ENCODE results near the gene TSC22D1. TPM values are rescaled to one million over a fixed set of nuclear protein-coding genes. Genes with fewer than 3 reads are reported as not detected.

Gene TSC22D1
- total and polyA plus RNA-seq, 9 donors: 100 to 369 (median 154) TPM

- TF ChIP-seq EP300 (IDR thresholded peaks at IDR 0.05): no peak
- TF ChIP-seq CTCF (IDR thresholded peaks at IDR 0.05): no peak
- TF ChIP-seq POLR2A (IDR thresholded peaks at IDR 0.05): no peak
- WGBS, 3 donors: 97 to 98% (median 98%) methylated on average over 7 of the region's 7 CpGs
- Histone ChIP-seq H3K27me3 (no peaks in the 10 kb centered on the region), H3K4me3 (no peak overlapping the region), H3K36me3 (no peaks in the 10 kb centered on the region), H3K9me3 (no peaks in the 10 kb centered on the region), H3K4me1 (ENCODE audit: insufficient read depth) (no peaks in the 10 kb centered on the region), H3K27ac (no peak overlapping the region)
- intact Hi-C loops (cut with DNase I): no loop called here
- DNase-seq: no peak
Observed at GRCh38 chr13:44407891-44408290, 168.2 kb downstream of the TSC22D1 start.

GRCh38 chr13:44407379-44407778, 168.8 kb downstream of the TSC22D1 start:
- H3K4me1 ChIP-seq (ENCODE audit: insufficient read depth): no peaks in the 10 kb centered on the region
- intact Hi-C loops (cut with DNase I): no loop called here
- H3K4me3 ChIP-seq: no peak overlapping the region
- TF ChIP-seq POLR2A (IDR thresholded peaks at IDR 0.05): no peak
- no peak for TF ChIP-seq CTCF (IDR thresholded peaks at IDR 0.05)
- no peak for TF ChIP-seq EP300 (IDR thresholded peaks at IDR 0.05)
- DNase-seq: no peak
- no peaks in the 10 kb centered on the region for H3K9me3 ChIP-seq
- WGBS, 3 donors: 66 to 96% (median 77%) methylated on average over 3 of the region's 3 CpGs
- no peaks in the 10 kb centered on the region for H3K36me3 ChIP-seq
- no peaks in the 10 kb centered on the region for H3K27me3 ChIP-seq
- H3K27ac ChIP-seq: no peak overlapping the region

GRCh38 chr13:44406617-44407016, 169.5 kb downstream of the TSC22D1 start:
- 84 to 90% (median 87%) methylated on average over 5 of the region's 5 CpGs for WGBS, 3 donors
- intact Hi-C loops (cut with DNase I): no loop called here
- no peak for DNase-seq
- H3K27me3 ChIP-seq: no peaks in the 10 kb centered on the region
- TF ChIP-seq EP300 (IDR thresholded peaks at IDR 0.05) (no peak), CTCF (IDR thresholded peaks at IDR 0.05) (no peak), POLR2A (IDR thresholded peaks at IDR 0.05) (no peak)
- no peaks in the 10 kb centered on the region for H3K9me3 ChIP-seq
- H3K4me1 ChIP-seq (ENCODE audit: insufficient read depth): no peaks in the 10 kb centered on the region
- H3K4me3 ChIP-seq: no peak overlapping the region
- no peak overlapping the region for H3K27ac ChIP-seq
- H3K36me3 ChIP-seq: no peaks in the 10 kb centered on the region

- DNase-seq: no peak
- Histone ChIP-seq H3K27ac (no peak overlapping the region), H3K4me1 (ENCODE audit: insufficient read depth) (no peaks in the 10 kb centered on the region), H3K36me3 (no peaks in the 10 kb centered on the region), H3K9me3 (no peaks in the 10 kb centered on the region), H3K4me3 (no peak overlapping the region), H3K27me3 (no peaks in the 10 kb centered on the region)
- intact Hi-C loops (cut with DNase I): no loop called here
- WGBS, 3 donors: 70 to 75% (median 74%) methylated on average over 15 of the region's 15 CpGs
- TF ChIP-seq CTCF (IDR thresholded peaks at IDR 0.05) (no peak), EP300 (IDR thresholded peaks at IDR 0.05) (no peak), POLR2A (IDR thresholded peaks at IDR 0.05) (no peak)
Observed at GRCh38 chr13:44404261-44405132, 171.6 kb downstream of the TSC22D1 start.
